Fibroblast of villous mesenchyme (primary cell): Measurements from ENCODE around the gene STAC2. TPM values are rescaled to one million over a fixed set of nuclear protein-coding genes. Genes with fewer than 3 reads are reported as not detected.
A peak's percentile ranks its signal among the peaks of the same experiment; 100 is the strongest.

Source experiments
- DNase-seq: peaks from one replicate; pipeline ENCODE4 v3.0.0-alpha.2; 2010; ENCODE audit warnings: low read depth
- H3K4me3 ChIP-seq: 2 replicates; pipeline ENCODE4 v1.5.1; 2011; ENCODE audit warnings: low read depth, mild to moderate bottlenecking, low read length
- CTCF ChIP-seq: IDR thresholded peaks from 2 replicates; pipeline ENCODE4 v1.5.1; 2012; ENCODE audit warnings: low read depth, mild to moderate bottlenecking, low read length; ENCODE audit not compliant: insufficient read depth
- total RNA-seq: library from RNA; depleted of rRNA; stranded (reverse); fragments of >200 nt; gene quantifications from 2 replicates; pipeline ENCODE4 v1.2.3, GENCODE V29; 2012

Gene STAC2
- total RNA-seq, 1 donor = not detected

DNA sequence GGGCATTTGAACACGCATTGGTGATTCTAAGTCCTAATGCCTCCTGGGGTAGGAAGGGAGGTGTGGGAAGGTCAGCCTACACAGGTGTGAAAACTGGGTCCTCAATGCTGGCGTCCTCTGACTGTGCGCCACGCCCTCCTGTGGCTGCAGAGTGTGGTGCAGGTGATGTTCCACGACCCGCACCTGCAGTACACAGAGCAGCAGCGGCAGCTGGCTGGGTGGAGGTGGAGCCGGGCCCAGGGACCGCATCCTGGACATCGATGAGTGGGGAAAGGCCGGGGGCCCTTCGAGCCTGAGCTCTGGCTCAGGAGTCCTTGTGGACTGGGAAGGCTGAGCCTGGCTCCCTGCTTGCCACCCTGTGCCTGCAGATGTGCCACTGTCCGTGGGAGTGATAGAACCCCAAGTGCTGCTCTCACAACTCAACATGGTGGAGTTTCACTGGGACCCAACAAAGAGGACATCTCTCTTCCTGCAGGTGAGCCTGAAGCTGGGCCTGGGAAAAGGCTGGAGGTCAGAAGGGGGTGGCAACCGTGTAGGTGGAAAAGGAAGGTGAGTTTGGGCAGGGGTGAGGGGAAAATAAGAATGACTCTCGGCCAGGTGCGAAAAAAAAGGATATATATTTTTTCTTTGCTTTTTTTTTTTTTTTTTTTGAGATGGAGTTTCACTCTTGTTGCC, 14.0 kb upstream of the STAC2 start:
- H3K4me3 ChIP-seq = no peak overlapping the region
- TF ChIP-seq CTCF = peak; percentile 67
- DNase-seq = no peak

- TF ChIP-seq CTCF = no peak
- H3K4me3 ChIP-seq = no peak overlapping the region
- no peak for DNase-seq
Measured at GRCh38 chr17:39238311-39238972, 12.7 kb upstream of the STAC2 start.

- no peak for TF ChIP-seq CTCF
- H3K4me3 ChIP-seq = no peak overlapping the region
- DNase-seq = no peak
Measured at GRCh38 chr17:39237586-39237985, 11.8 kb upstream of the STAC2 start.

DNA sequence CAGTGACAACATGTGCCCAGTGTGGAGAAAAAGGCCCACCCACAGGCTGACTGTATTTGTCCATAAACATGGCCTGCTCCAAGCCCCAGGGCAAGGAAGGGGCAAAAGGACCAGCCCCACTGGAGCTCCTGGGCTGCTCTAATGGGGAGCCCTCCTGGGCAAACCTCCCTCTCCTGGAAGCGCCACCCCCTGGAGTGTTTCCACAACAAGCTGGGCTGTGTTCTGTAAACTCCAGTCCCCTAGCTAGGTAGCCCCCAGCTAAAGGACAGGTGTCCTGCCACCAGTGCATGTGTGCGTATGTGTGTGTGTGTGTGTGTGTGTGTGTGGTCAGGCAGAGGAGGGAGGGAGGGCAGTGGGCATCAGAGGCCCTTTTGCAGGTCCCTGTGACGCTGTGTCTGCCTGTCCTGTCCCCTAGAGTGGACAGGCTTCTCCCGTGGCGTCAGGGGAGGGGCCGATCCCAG, 11.3 kb upstream of the STAC2 start:
- no peak for TF ChIP-seq CTCF
- no peak for DNase-seq
- H3K4me3 ChIP-seq = no peak overlapping the region

DNA sequence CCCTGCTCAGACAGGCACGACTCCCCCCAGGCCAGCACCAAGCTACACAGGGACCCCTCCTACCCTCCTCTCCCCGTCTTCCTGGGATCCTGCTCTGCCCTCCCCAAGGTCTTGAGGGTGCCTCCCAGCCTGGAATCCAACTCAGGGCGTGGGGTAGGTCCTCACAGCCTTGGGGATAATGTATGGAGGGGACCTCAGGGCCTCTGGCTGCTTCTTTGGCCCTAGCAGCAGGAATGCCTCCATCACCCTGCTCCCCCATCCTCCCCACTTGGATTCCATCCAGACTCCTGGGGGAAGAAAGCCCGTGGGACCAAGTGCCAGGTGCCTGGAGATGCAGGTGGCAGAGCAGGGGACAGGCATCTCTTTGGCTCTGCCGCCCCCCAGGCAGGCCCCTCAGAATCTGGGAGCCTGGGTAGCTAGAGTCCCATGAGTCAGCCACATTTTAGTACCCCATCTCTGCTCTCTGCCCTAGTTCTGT, 10.7 kb upstream of the STAC2 start:
- H3K4me3 ChIP-seq = no peak overlapping the region
- no peak for TF ChIP-seq CTCF
- no peak for DNase-seq

GRCh38 chr17:39235555-39236449, 10.1 kb upstream of the STAC2 start:
- no peak overlapping the region for H3K4me3 ChIP-seq
- peak; percentile 58 for DNase-seq
- TF ChIP-seq CTCF = peak; percentile 81
